Right renal pelvis (tissue), 4 donors: ENCODE measurements around the gene ARID1B. TPM values are rescaled to one million over a fixed set of nuclear protein-coding genes. Genes with fewer than 3 reads are reported as not detected.

Source experiments
- DNase-seq, 4 donors: peaks; one replicate each; pipeline ENCODE4 v3.0.0-alpha.2; 2013; ENCODE audit warnings: low read depth in 4 of 4, low spot score in 3 of 4, missing footprints in 1 of 4
- polyA plus RNA-seq, 4 donors: library from polyadenylated mRNA; unstranded; fragments of 120-200 nt; gene quantifications; one replicate each; pipeline ENCODE4 v1.2.1, GENCODE V29; 2013; ENCODE audit not compliant: insufficient read length in 4 of 4

Gene ARID1B
- polyA plus RNA-seq, 4 donors, result 64.5 to 84.5 (median 70.6) TPM

- DNase-seq, result no peak
Observed at GRCh38 chr6:157063176-157063905, 286.2 kb downstream of the ARID1B start.

- DNase-seq, result no peak
Observed at GRCh38 chr6:157063923-157064322, 286.7 kb downstream of the ARID1B start.

GRCh38 chr6:157064502-157064901 lies 287.3 kb downstream of the ARID1B start:
- DNase-seq, result no peak

GRCh38 chr6:157065366-157065765 lies 288.2 kb downstream of the ARID1B start:
- no peak for DNase-seq

- DNase-seq, result no peak
Observed at GRCh38 chr6:157066781-157067491, 289.8 kb downstream of the ARID1B start.

- no peak for DNase-seq
Observed at GRCh38 chr6:157067507-157067906, 290.3 kb downstream of the ARID1B start.

- DNase-seq, result no peak
Observed at GRCh38 chr6:157068691-157069324, 291.6 kb downstream of the ARID1B start.

- no peak for DNase-seq
Observed at GRCh38 chr6:157069585-157069984, 292.4 kb downstream of the ARID1B start.

GRCh38 chr6:157070403-157071107 lies 293.4 kb downstream of the ARID1B start:
- DNase-seq, result no peak

- no peak for DNase-seq
Observed at GRCh38 chr6:157072128-157072527, 294.9 kb downstream of the ARID1B start.

- DNase-seq, result no peak
Observed at GRCh38 chr6:157073596-157073995, 296.4 kb downstream of the ARID1B start.

GRCh38 chr6:157074969-157075368 lies 297.8 kb downstream of the ARID1B start:
- DNase-seq, result no peak

GRCh38 chr6:157075549-157076450 lies 298.6 kb downstream of the ARID1B start:
- no peak for DNase-seq

- no peak for DNase-seq
Observed at GRCh38 chr6:157076451-157076822, 299.3 kb downstream of the ARID1B start.

- DNase-seq, result no peak
Observed at GRCh38 chr6:157077251-157077650, 300.1 kb downstream of the ARID1B start.

GRCh38 chr6:157078326-157078725 lies 301.1 kb downstream of the ARID1B start:
- DNase-seq, result no peak

- DNase-seq, result no peak
Observed at GRCh38 chr6:157079277-157079676, 302.1 kb downstream of the ARID1B start.

GRCh38 chr6:157079771-157080170 lies 302.6 kb downstream of the ARID1B start:
- DNase-seq, result no peak

GRCh38 chr6:157080986-157081391 lies 303.8 kb downstream of the ARID1B start:
- DNase-seq, result no peak

- DNase-seq, result no peak
Observed at GRCh38 chr6:157083343-157083742, 306.2 kb downstream of the ARID1B start.
